Measurements from ENCODE around the gene ACYP2.

DNA sequence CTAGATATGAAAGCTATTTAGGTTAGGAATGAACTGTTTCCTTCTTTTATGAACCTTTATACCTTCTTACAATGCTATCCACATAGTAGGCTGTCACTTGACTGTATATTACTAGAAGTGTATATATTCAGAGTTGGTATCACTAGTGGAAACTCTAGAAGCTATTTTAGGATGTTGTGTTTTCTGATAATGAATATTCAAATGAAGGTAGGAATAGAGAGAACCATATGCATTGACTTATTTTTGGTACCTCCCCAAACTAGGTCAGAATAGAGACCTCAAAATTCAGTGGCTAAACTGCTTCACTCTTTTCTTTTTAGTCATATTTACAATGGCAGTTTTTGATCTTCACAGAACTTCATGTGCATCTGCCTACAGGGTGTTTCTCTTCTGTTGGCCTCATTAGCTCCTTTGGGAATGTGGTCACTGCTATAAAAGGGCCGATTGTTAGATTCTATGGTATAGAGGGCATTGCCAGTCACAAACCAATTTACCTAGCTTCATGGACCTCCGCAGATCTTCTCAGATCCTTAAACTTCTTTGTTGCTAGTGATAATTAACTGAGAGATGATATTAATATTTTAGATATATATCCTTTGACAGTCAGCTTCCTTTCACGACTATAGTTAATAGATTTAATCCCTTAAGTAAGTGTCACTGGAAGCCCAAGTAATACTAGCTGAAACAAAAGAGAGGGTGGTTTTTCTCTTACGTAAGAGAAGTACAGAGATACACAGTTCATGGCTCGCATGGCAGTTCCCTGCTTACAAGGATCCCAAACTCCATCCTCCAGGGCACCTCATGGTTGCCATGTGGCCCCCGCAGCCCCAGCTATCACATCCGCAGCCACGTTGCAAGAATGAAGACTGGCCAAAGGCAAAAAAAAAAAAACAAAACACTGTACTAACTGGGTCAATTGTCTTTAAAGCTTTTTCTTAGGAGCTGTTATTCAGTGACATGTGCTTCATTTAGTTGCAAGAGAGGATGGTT, 79.6 kb downstream of the ACYP2 start:
- no peak for TF ChIP-seq POLR2A (IDR thresholded peaks at IDR 0.05; ENCODE audit: extremely low read depth, insufficient read length)
- TF ChIP-seq, protein P1, sequence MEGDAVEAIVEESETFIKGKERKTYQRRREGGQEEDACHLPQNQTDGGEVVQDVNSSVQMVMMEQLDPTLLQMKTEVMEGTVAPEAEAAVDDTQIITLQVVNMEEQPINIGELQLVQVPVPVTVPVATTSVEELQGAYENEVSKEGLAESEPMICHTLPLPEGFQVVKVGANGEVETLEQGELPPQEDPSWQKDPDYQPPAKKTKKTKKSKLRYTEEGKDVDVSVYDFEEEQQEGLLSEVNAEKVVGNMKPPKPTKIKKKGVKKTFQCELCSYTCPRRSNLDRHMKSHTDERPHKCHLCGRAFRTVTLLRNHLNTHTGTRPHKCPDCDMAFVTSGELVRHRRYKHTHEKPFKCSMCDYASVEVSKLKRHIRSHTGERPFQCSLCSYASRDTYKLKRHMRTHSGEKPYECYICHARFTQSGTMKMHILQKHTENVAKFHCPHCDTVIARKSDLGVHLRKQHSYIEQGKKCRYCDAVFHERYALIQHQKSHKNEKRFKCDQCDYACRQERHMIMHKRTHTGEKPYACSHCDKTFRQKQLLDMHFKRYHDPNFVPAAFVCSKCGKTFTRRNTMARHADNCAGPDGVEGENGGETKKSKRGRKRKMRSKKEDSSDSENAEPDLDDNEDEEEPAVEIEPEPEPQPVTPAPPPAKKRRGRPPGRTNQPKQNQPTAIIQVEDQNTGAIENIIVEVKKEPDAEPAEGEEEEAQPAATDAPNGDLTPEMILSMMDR (IDR thresholded peaks at IDR 0.05; ENCODE audit: low read depth, low read length), result no peak

Measured in NB4 (cell line).